Heart left ventricle (tissue), 16 donors: ENCODE measurements around the gene TET1. TPM values are rescaled to one million over a fixed set of nuclear protein-coding genes. Genes with fewer than 3 reads are reported as not detected.

Experiments used
- ATAC-seq, 4 donors: fragments of 200-7000 bp; cut with Tn5 transposase; one replicate each; pipeline ENCODE4 v1.9.1; 2020 to 2022; ENCODE audit warnings: moderate library complexity in 4 of 4, mild to moderate bottlenecking in 3 of 4, moderate number of reproducible peaks in 1 of 4
- DNase-seq, 5 donors: peaks; one replicate each; pipeline ENCODE4 v3.0.0-alpha.2; 2020
- H3K27ac ChIP-seq, 12 donors: fragments of 200-600 bp; sonication (generic) in 4 of 12; one replicate each; pipeline versions ENCODE4 v1.5.0 to v1.8.0; 2016 to 2022; ENCODE audit warnings: mild to moderate bottlenecking in 2 of 12
- H3K27me3 ChIP-seq, 9 donors: fragments of 200-600 bp; sonication (generic) in 2 of 9; one replicate each; pipeline versions ENCODE4 v1.5.1 to v1.8.0; 2016 to 2022; ENCODE audit warnings: mild to moderate bottlenecking in 3 of 9
- H3K36me3 ChIP-seq, 9 donors: fragments of 200-600 bp; sonication (generic) in 2 of 9; one replicate each; pipeline versions ENCODE4 v1.5.0 to v1.8.0; 2018 to 2022; ENCODE audit warnings: mild to moderate bottlenecking in 2 of 9
- H3K4me1 ChIP-seq, 12 donors: fragments of 200-600 bp; sonication (generic) in 4 of 12; one replicate each; pipeline versions ENCODE4 v1.5.0 to v1.8.0; 2016 to 2022; ENCODE audit warnings: mild to moderate bottlenecking in 3 of 12
- H3K4me3 ChIP-seq, 12 donors: fragments of 200-600 bp; sonication (generic) in 4 of 12; one replicate each; pipeline versions ENCODE4 v1.5.0 to v1.8.0; 2017 to 2022; ENCODE audit warnings: mild to moderate bottlenecking in 9 of 12, moderate library complexity in 4 of 12
- H3K9me3 ChIP-seq, 12 donors: fragments of 200-600 bp; sonication (generic) in 4 of 12; one replicate each; pipeline versions ENCODE4 v1.5.0 to v1.8.0; 2016 to 2022; ENCODE audit warnings: mild to moderate bottlenecking in 1 of 12
- CTCF ChIP-seq, 12 donors: fragments of 200-600 bp; sonication (generic) in 4 of 12; IDR thresholded peaks; one replicate each; pipeline versions ENCODE4 v1.5.0 to v1.8.0; 2018 to 2022; ENCODE audit warnings: antibody characterized with exemption in 12 of 12, mild to moderate bottlenecking in 5 of 12
- POLR2A ChIP-seq, 2 donors: fragments of 450-650 bp; IDR thresholded peaks; one replicate each; pipeline ENCODE4 v1.6.1; 2017; ENCODE audit warnings: antibody characterized with exemption in 2 of 2, mild to moderate bottlenecking in 2 of 2, moderate library complexity in 2 of 2
- WGBS, 4 donors: extraction: QIAGEN DNeasy Blood & Tissue Kit in 2 of 4; methylation state at CpG; one replicate each; pipeline versions ENCODE4 v1.1.5 to v1.1.7; 2013 to 2018; 5-methylcytosine and 5-hydroxymethylcytosine counted together
- intact Hi-C, 10 donors: fragments of 100-400 bp; cut with DNase I; formaldehyde crosslinking; loops; one replicate each; pipeline versions ENCODE4 v1.11.1 to v1.14.2; 2022
- polyA plus RNA-seq, 2 donors: library from polyadenylated mRNA; stranded (reverse); fragments of 200-250 nt; gene quantifications; one replicate each; pipeline ENCODE4 v1.2.3, GENCODE V29; 2013
- total RNA-seq, 9 donors: library from RNA; depleted of rRNA in 2 of 9; stranded (reverse); fragments of >200 nt in 2 of 9; fragmentation: NEBNext Ultra II Directional in 3 of 9; extraction: Animal tissue kit (Norgen Biotek cat#: 25700) in 3 of 9; gene quantifications; one replicate each; pipeline versions ENCODE4 v1.1.0 to v1.2.4, GENCODE V29; 2016 to 2023
- donor health status: ischemic (EF 13 %, LVEDD 7.1; RV severe dilation, severe dysfunction).
- donor health status: healthy with polysubstance abuse.
- donor health status: DM: no; HTN: yes; CAD: no.
- donor health status: DM: no; HTN: no; CAD: no.
- donor health status: ischemic (EF 25% LVEDD 6.9; RV normal size, moderate dysfunction).
- donor health status: ischemic (EF 25% LVEDD 5.7; RV mildly dilated, moderate dysfunction).
- donor health status: healthy.
- donor health status: DM: yes; HTN: yes; CAD: no.
- donor health status: ischemic (EF 35%, LVEDD 5.7; RV mildly dilated, moderate dysfunction).
- donor health status: nonischemic (EF 11% LVEDD 7.7; RV severe dilation, severe dysfunction).
- donor health status: DM: yes; HTN: yes; CAD: no.
- donor health status: PGD.
- donor health status: ischemic (EF 29% LVEDD 5.4; RV normal size, mild dysfunction).
- donor health status: nonischemic (EF 23%, LVEDD 6.1; RV moderate dilation, normal function).

The TET1 gene
- total and polyA plus RNA-seq, 11 donors = 0.27 to 4.1 (median 2.0) TPM

- H3K27ac ChIP-seq = peak overlapping the region in 5 of 12 donors; percentile 5 to 42 (median 32)
- TF ChIP-seq POLR2A (IDR thresholded peaks at IDR 0.05) (no peak), CTCF (IDR thresholded peaks at IDR 0.05) (no peak)
- H3K9me3 ChIP-seq = no peaks in the 10 kb centered on the region
- peaks cover 0 to 27% (median 10%) of the 10 kb centered on the region in 12 donors for H3K4me1 ChIP-seq
- peak overlapping the region in 10 of 12 donors; percentile 61 to 91 (median 74) for H3K4me3 ChIP-seq
- 43 to 53% (median 50%) methylated on average over 12 of the region's 12 CpGs for WGBS, 4 donors
- H3K27me3 ChIP-seq = peaks cover 0 to 46% (median 9%) of the 10 kb centered on the region in 9 donors
- intact Hi-C loops = loop anchor here in 3 of 10 donors (5.0 kb wide), 2 partner anchors 39 to 159 kb away; partner anchors contain the start of gene CCAR1 (in 1 of the 3)
- no peaks in the 10 kb centered on the region for H3K36me3 ChIP-seq
- no peak for ATAC-seq
- DNase-seq = no peak
Observed at GRCh38 chr10:68562661-68563570, 2.8 kb downstream of the TET1 start.

- DNase-seq (no peak), ATAC-seq (no peak)
- 70 to 73% (median 71%) methylated on average over 4 of the region's 4 CpGs for WGBS, 4 donors
- no peak for TF ChIP-seq POLR2A (IDR thresholded peaks at IDR 0.05)
- TF ChIP-seq CTCF (IDR thresholded peaks at IDR 0.05) = no peak
- peaks cover 0 to 40% (median 9%) of the 10 kb centered on the region in 9 donors for H3K27me3 ChIP-seq
- H3K4me3 ChIP-seq = no peak overlapping the region
- peaks cover 0 to 25% (median 10%) of the 10 kb centered on the region in 12 donors for H3K4me1 ChIP-seq
- H3K9me3 ChIP-seq = no peaks in the 10 kb centered on the region
- no peaks in the 10 kb centered on the region for H3K36me3 ChIP-seq
- intact Hi-C loops = loop anchor here in 3 of 10 donors (5.0 kb wide), 2 partner anchors 38 to 158 kb away; partner anchors contain the start of gene CCAR1 (in 1 of the 3)
- no peak overlapping the region for H3K27ac ChIP-seq
Observed at GRCh38 chr10:68564712-68565111, 4.6 kb downstream of the TET1 start.

- no peak overlapping the region for H3K4me3 ChIP-seq
- H3K27me3 ChIP-seq = peaks cover 0 to 31% (median 7%) of the 10 kb centered on the region in 9 donors
- no peak for DNase-seq
- H3K36me3 ChIP-seq = no peaks in the 10 kb centered on the region
- H3K27ac ChIP-seq = no peak overlapping the region
- intact Hi-C loops = no loop called here
- TF ChIP-seq POLR2A (IDR thresholded peaks at IDR 0.05) (no peak), CTCF (IDR thresholded peaks at IDR 0.05) (no peak)
- peaks cover 0 to 17% (median 6%) of the 10 kb centered on the region in 12 donors for H3K4me1 ChIP-seq
- no peak for ATAC-seq
- WGBS, 4 donors = 92 to 95% (median 93%) methylated on average over 3 of the region's 3 CpGs
- H3K9me3 ChIP-seq = no peaks in the 10 kb centered on the region
Observed at GRCh38 chr10:68565658-68566057, 5.5 kb downstream of the TET1 start.

- Histone ChIP-seq H3K9me3 (no peaks in the 10 kb centered on the region), H3K4me3 (no peak overlapping the region), H3K36me3 (no peaks in the 10 kb centered on the region), H3K4me1 (peaks cover 0 to 14% (median 3%) of the 10 kb centered on the region in 12 donors), H3K27ac (no peak overlapping the region), H3K27me3 (peaks cover 0 to 24% (median 1%) of the 10 kb centered on the region in 9 donors)
- ATAC-seq = no peak
- no peak for DNase-seq
- intact Hi-C loops = no loop called here
- WGBS, 4 donors = 69 to 81% (median 74%) methylated on average over 1 of the region's 1 CpG
- TF ChIP-seq POLR2A (IDR thresholded peaks at IDR 0.05) (no peak), CTCF (IDR thresholded peaks at IDR 0.05) (no peak)
Observed at GRCh38 chr10:68566351-68566750, 6.2 kb downstream of the TET1 start.
